Loucy (cell line): ENCODE results near the gene ZFR.

Experiments used
- H2AFZ ChIP-seq: fragments of 200-600 bp; sonication (generic); 2 replicates; pipeline ENCODE4 v1.6.0; 2016; ENCODE audit warnings: antibody characterized with exemption, mild to moderate bottlenecking, low read length, moderate library complexity
- H3F3A ChIP-seq: fragments of 200-600 bp; 2 replicates; pipeline ENCODE4 v1.6.0; 2016; ENCODE audit warnings: antibody characterized with exemption, low read depth, mild to moderate bottlenecking
- H3K27me3 ChIP-seq: fragments of 200-600 bp; sonication (generic); 2 replicates; pipeline ENCODE4 v1.6.1; 2014; ENCODE audit warnings: low read length, mild to moderate bottlenecking; ENCODE audit not compliant: insufficient read depth, poor library complexity, severe bottlenecking
- H3K36me3 ChIP-seq: fragments of 200-600 bp; sonication (generic); 2 replicates; pipeline ENCODE4 v1.6.1; 2016; ENCODE audit warnings: low read length; ENCODE audit not compliant: insufficient read depth
- H3K4me1 ChIP-seq: fragments of 200-600 bp; sonication (generic); 2 replicates; pipeline ENCODE4 v1.5.1; 2014; ENCODE audit warnings: low read length, mild to moderate bottlenecking; ENCODE audit not compliant: insufficient read depth, poor library complexity, severe bottlenecking
- H3K4me2 ChIP-seq: fragments of 200-600 bp; sonication (generic); 2 replicates; pipeline ENCODE4 v1.6.0; 2014; ENCODE audit warnings: antibody characterized with exemption, low read length, low read depth, mild to moderate bottlenecking; ENCODE audit not compliant: poor library complexity, severe bottlenecking
- H3K4me3 ChIP-seq: fragments of 200-600 bp; sonication (generic); 2 replicates; pipeline ENCODE4 v1.5.1; 2014; ENCODE audit warnings: low read length, mild to moderate bottlenecking, mixed read lengths; ENCODE audit not compliant: poor library complexity, severe bottlenecking
- H3K79me2 ChIP-seq: fragments of 200-600 bp; sonication (generic); 2 replicates; pipeline ENCODE4 v1.6.1; 2014; ENCODE audit warnings: low read length; ENCODE audit not compliant: insufficient read depth
- H3K9ac ChIP-seq: fragments of 200-600 bp; sonication (generic); 2 replicates; pipeline ENCODE4 v1.6.0; 2014; ENCODE audit warnings: mild to moderate bottlenecking, low read depth, low read length, moderate library complexity; ENCODE audit not compliant: poor library complexity, severe bottlenecking
- H3K9me2 ChIP-seq: fragments of 200-600 bp; sonication (generic); replicated peaks from 2 replicates; pipeline ENCODE4 v1.6.1; 2016; ENCODE audit warnings: low read depth, low read length, mixed read lengths
- H3K9me3 ChIP-seq: fragments of 200-600 bp; sonication (generic); 2 replicates; pipeline ENCODE4 v1.6.1; 2014; ENCODE audit warnings: mild to moderate bottlenecking, antibody characterized with exemption, low read length, low read depth; ENCODE audit not compliant: insufficient read depth
- H4K20me1 ChIP-seq: fragments of 200-600 bp; sonication (generic); 2 replicates; pipeline ENCODE4 v1.6.0; 2014; ENCODE audit warnings: antibody characterized with exemption, low read length, mild to moderate bottlenecking; ENCODE audit not compliant: insufficient read depth, poor library complexity, severe bottlenecking
- EZH2phosphoT487 ChIP-seq: fragments of 200-600 bp; IDR thresholded peaks from 2 replicates; pipeline ENCODE4 v1.6.1; 2018; ENCODE audit warnings: antibody characterized with exemption, mild to moderate bottlenecking, moderate library complexity, borderline replicate concordance
- TF ChIP-seq, protein P1 (sequence below): fragments of 200-600 bp; sonication (generic); conservative IDR thresholded peaks from 2 replicates; pipeline ENCODE4 v1.5.1; 2014; ENCODE audit warnings: mild to moderate bottlenecking, antibody characterized with exemption, low read length

The ZFR gene

GRCh38 chr5:32387841-32388240 lies 56.7 kb downstream of the ZFR start:
- Histone ChIP-seq H3K27me3 (no peaks in the 10 kb centered on the region), H3F3A (no peaks in the 10 kb centered on the region), H3K36me3 (peaks cover 97% of the 10 kb centered on the region), H3K79me2 (no peaks in the 10 kb centered on the region), H3K9ac (no peak overlapping the region), H3K9me2 (no peaks in the 10 kb centered on the region), H3K4me3 (no peak overlapping the region), H4K20me1 (no peaks in the 10 kb centered on the region), H3K4me1 (no peaks in the 10 kb centered on the region), H3K4me2 (no peak overlapping the region), H3K9me3 (no peaks in the 10 kb centered on the region), H2AFZ (no peak overlapping the region)
- no peak for TF ChIP-seq EZH2phosphoT487
- TF ChIP-seq, protein P1, sequence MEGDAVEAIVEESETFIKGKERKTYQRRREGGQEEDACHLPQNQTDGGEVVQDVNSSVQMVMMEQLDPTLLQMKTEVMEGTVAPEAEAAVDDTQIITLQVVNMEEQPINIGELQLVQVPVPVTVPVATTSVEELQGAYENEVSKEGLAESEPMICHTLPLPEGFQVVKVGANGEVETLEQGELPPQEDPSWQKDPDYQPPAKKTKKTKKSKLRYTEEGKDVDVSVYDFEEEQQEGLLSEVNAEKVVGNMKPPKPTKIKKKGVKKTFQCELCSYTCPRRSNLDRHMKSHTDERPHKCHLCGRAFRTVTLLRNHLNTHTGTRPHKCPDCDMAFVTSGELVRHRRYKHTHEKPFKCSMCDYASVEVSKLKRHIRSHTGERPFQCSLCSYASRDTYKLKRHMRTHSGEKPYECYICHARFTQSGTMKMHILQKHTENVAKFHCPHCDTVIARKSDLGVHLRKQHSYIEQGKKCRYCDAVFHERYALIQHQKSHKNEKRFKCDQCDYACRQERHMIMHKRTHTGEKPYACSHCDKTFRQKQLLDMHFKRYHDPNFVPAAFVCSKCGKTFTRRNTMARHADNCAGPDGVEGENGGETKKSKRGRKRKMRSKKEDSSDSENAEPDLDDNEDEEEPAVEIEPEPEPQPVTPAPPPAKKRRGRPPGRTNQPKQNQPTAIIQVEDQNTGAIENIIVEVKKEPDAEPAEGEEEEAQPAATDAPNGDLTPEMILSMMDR, result no peak

GRCh38 chr5:32387211-32387610 lies 57.3 kb downstream of the ZFR start:
- H3K4me3 ChIP-seq, result no peak overlapping the region
- H3K4me2 ChIP-seq, result no peak overlapping the region

GRCh38 chr5:32384621-32385020 lies 59.9 kb downstream of the ZFR start:
- Histone ChIP-seq H3K4me3 (no peak overlapping the region), H3K27me3 (no peaks in the 10 kb centered on the region), H3K9ac (no peak overlapping the region), H3K9me3 (no peaks in the 10 kb centered on the region), H3K4me1 (no peaks in the 10 kb centered on the region), H3K4me2 (no peak overlapping the region), H4K20me1 (peaks cover 3% of the 10 kb centered on the region), H2AFZ (no peak overlapping the region), H3K36me3 (peaks cover 90% of the 10 kb centered on the region), H3K9me2 (no peaks in the 10 kb centered on the region), H3F3A (no peaks in the 10 kb centered on the region), H3K79me2 (no peaks in the 10 kb centered on the region)
- TF ChIP-seq, protein P1, result no peak
- no peak for TF ChIP-seq EZH2phosphoT487

More at GRCh38 chr5:32387211-32387610, 57.3 kb downstream of the ZFR start:
- Histone ChIP-seq H3K79me2 (no peaks in the 10 kb centered on the region), H4K20me1 (no peaks in the 10 kb centered on the region), H3K9ac (no peak overlapping the region), H3K9me3 (no peaks in the 10 kb centered on the region), H3K36me3 (peaks cover 97% of the 10 kb centered on the region), H3K4me1 (no peaks in the 10 kb centered on the region), H3K9me2 (no peaks in the 10 kb centered on the region), H2AFZ (no peak overlapping the region), H3F3A (no peaks in the 10 kb centered on the region), H3K27me3 (no peaks in the 10 kb centered on the region)
- TF ChIP-seq, protein P1, result no peak
- TF ChIP-seq EZH2phosphoT487, result no peak
